HFF-Myc (cell line): ENCODE data around the gene SLC24A4.

Source experiments
- DNase-seq: peaks from one replicate; pipeline ENCODE4 v3.0.0-alpha.2; 2011; ENCODE audit warnings: low read depth; ENCODE audit errors: extremely low read depth
- H3K4me3 ChIP-seq: replicated peaks from 2 replicates; pipeline ENCODE4 v1.5.1; 2011; ENCODE audit warnings: low read depth, mild to moderate bottlenecking, control low read depth, low read length
- CTCF ChIP-seq: IDR thresholded peaks from 2 replicates; pipeline ENCODE4 v1.5.1; 2012; ENCODE audit warnings: mild to moderate bottlenecking, low read depth, low read length, control low read depth; ENCODE audit errors: missing control alignments

SLC24A4 gene

GRCh38 chr14:92473261-92473968 lies 150.4 kb downstream of the SLC24A4 start:
- TF ChIP-seq CTCF, result no peak
- H3K4me3 ChIP-seq, result no peak overlapping the region
- DNase-seq, result no peak

DNA sequence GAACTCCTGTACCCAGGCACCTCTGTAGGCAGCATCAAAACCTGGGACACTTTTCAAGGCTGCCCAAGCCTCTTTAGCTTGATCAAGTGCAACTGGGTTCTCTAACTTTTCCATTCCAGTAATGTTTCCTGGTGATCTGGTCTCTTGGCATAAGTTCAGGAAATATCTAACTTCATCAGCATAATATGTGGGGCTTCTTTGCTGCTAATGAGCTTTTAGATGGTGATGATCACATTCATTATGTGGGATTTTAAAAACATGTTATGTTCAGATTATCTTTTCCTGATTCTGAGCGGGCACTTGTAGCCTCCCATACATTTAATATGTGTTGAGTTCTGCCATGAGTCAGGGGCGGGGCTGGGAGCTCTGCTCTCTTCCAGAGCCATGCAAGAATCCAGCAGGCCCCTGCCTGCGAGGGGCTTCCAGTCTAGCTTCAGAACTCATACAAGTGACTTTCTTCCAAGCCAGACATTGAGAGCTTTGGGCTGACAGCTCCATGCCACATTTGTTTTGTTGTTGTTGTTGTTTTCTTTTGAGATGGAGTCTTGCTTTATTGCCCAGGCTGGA lies 151.1 kb downstream of the SLC24A4 start:
- no peak for DNase-seq
- H3K4me3 ChIP-seq, result no peak overlapping the region
- TF ChIP-seq CTCF, result no peak

GRCh38 chr14:92475037-92475436 lies 152.1 kb downstream of the SLC24A4 start:
- TF ChIP-seq CTCF, result no peak

GRCh38 chr14:92475451-92476187 lies 152.7 kb downstream of the SLC24A4 start:
- no peak for DNase-seq
- no peak for TF ChIP-seq CTCF
- no peak overlapping the region for H3K4me3 ChIP-seq

More at GRCh38 chr14:92475037-92475436, 152.1 kb downstream of the SLC24A4 start:
- no peak for DNase-seq
- no peak overlapping the region for H3K4me3 ChIP-seq

DNA sequence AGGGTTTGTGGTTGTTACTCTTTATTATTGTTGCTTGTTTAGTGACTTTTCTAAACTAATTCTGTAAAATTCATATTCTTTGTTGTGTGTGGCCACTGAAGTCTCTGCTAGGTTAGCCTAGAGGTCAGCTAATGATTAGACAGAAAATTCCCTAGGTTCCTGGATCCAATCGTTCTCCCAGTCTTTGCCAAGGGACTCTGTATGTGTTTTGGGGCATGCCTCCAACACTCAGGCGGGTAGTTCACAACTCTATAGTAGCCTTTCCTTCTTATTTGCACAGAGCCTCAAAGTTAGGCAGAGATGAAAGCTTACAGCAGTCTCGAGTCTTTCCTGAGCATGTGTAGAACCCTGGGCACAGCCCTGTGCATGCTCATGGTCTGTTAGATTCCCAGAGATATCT lies 157.9 kb downstream of the SLC24A4 start:
- no peak for DNase-seq
- no peak for TF ChIP-seq CTCF
- H3K4me3 ChIP-seq, result no peak overlapping the region

- no peak overlapping the region for H3K4me3 ChIP-seq
- peak; percentile 49 for TF ChIP-seq CTCF
- DNase-seq, result no peak
These were observed 158.4 kb downstream of the SLC24A4 start for GRCh38 chr14:92481386-92481785.
